CD4-positive, alpha-beta T cell treated with Interleukin-12 subunit alpha and Interleukin-12 subunit beta, for 1 hour (primary cell): Measurements from ENCODE around the gene RBP5.

Experiments used
- DNase-seq: peaks from one replicate; pipeline ENCODE4 v3.0.0-alpha.2; 2020

Gene RBP5

GRCh38 chr12:7128681-7129286 is at the start of gene RBP5:
Gene RBP5, minus strand, starts transcription at chr12:7128889. Its CDS starts 114 bp downstream, at chr12:7128775.
- DNase-seq, result no peak

- DNase-seq, result no peak
Measured at GRCh38 chr12:7178481-7178880, 49.8 kb upstream of the RBP5 start.

- no peak for DNase-seq
Measured at GRCh38 chr12:7176595-7176994, 47.9 kb upstream of the RBP5 start.

GRCh38 chr12:7175493-7175892 is 46.8 kb upstream of the RBP5 start:
- DNase-seq, result no peak

GRCh38 chr12:7171854-7172253 is 43.2 kb upstream of the RBP5 start:
- no peak for DNase-seq

- DNase-seq, result no peak
Measured at GRCh38 chr12:7169951-7170350, 41.3 kb upstream of the RBP5 start.

- peak; percentile 12 for DNase-seq
Measured at GRCh38 chr12:7162691-7163114, 34.0 kb upstream of the RBP5 start.

- DNase-seq, result no peak
Measured at GRCh38 chr12:7161811-7162210, 33.1 kb upstream of the RBP5 start.

- no peak for DNase-seq
Measured at GRCh38 chr12:7161327-7161726, 32.6 kb upstream of the RBP5 start.

- DNase-seq, result no peak
Measured at GRCh38 chr12:7160183-7160582, 31.5 kb upstream of the RBP5 start.

- DNase-seq, result no peak
Measured at GRCh38 chr12:7158781-7159609, 30.3 kb upstream of the RBP5 start.

- no peak for DNase-seq
Measured at GRCh38 chr12:7157391-7157790, 28.7 kb upstream of the RBP5 start.

GRCh38 chr12:7156259-7157197 is 27.8 kb upstream of the RBP5 start:
- DNase-seq, result no peak

GRCh38 chr12:7155471-7156034 is 26.9 kb upstream of the RBP5 start:
- DNase-seq, result no peak

- no peak for DNase-seq
Measured at GRCh38 chr12:7154901-7155470, 26.3 kb upstream of the RBP5 start.

- no peak for DNase-seq
Measured at GRCh38 chr12:7154042-7154441, 25.4 kb upstream of the RBP5 start.

- DNase-seq, result no peak
Measured at GRCh38 chr12:7152818-7153217, 24.1 kb upstream of the RBP5 start.

GRCh38 chr12:7151532-7151931 is 22.8 kb upstream of the RBP5 start:
- no peak for DNase-seq

GRCh38 chr12:7150841-7151240 is 22.2 kb upstream of the RBP5 start:
- DNase-seq, result no peak

- DNase-seq, result no peak
Measured at GRCh38 chr12:7150356-7150755, 21.7 kb upstream of the RBP5 start.

- no peak for DNase-seq
Measured at GRCh38 chr12:7146906-7147305, 18.2 kb upstream of the RBP5 start.

GRCh38 chr12:7146228-7146627 is 17.5 kb upstream of the RBP5 start:
- DNase-seq, result no peak

GRCh38 chr12:7145671-7146070 is 17.0 kb upstream of the RBP5 start:
- DNase-seq, result no peak
